Ramos (cell line): ENCODE measurements around the gene DMRT1.
"Not testable (repeated sequence)": the region's sequence is repeated elsewhere in the genome, so short reads cannot be mapped to it uniquely, and the experiment has no call there.

ENCODE experiments used
- in situ Hi-C: fragments of 300-500 bp; cut with MboI; formaldehyde crosslinking; loops from one replicate; pipeline ENCODE4 v1.14.3; 2022; ENCODE audit warnings: low sequenced_read_pairs; ENCODE audit not compliant: unreplicated experiment

DMRT1 gene

GRCh38 chr9:852539-852938 lies 11.0 kb downstream of the DMRT1 start:
- in situ Hi-C loops = no loop called here

- in situ Hi-C loops = no loop called here
Observed at GRCh38 chr9:859251-859650, 17.8 kb downstream of the DMRT1 start.

GRCh38 chr9:860706-861105 lies 19.2 kb downstream of the DMRT1 start:
- in situ Hi-C loops = no loop called here

GRCh38 chr9:861525-861924 lies 20.0 kb downstream of the DMRT1 start:
- in situ Hi-C loops = not testable (repeated sequence)

GRCh38 chr9:875119-875962 lies 33.8 kb downstream of the DMRT1 start:
- in situ Hi-C loops = no loop called here

- in situ Hi-C loops = no loop called here
Observed at GRCh38 chr9:876425-876824, 34.9 kb downstream of the DMRT1 start.

GRCh38 chr9:878239-878638 lies 36.7 kb downstream of the DMRT1 start:
- in situ Hi-C loops = no loop called here

GRCh38 chr9:880725-881124 lies 39.2 kb downstream of the DMRT1 start:
- in situ Hi-C loops = no loop called here

GRCh38 chr9:882416-882924 lies 41.0 kb downstream of the DMRT1 start:
- in situ Hi-C loops = no loop called here

GRCh38 chr9:883011-883410 lies 41.5 kb downstream of the DMRT1 start:
- in situ Hi-C loops = no loop called here

- in situ Hi-C loops = no loop called here
Observed at GRCh38 chr9:886886-887285, 45.4 kb downstream of the DMRT1 start.

- in situ Hi-C loops = loop anchor here (5.0 kb wide), 1 partner anchor 110 kb away; no protein-coding TSS in a partner anchor
Observed at GRCh38 chr9:892123-892522, 50.6 kb downstream of the DMRT1 start.

GRCh38 chr9:893115-893514 lies 51.6 kb downstream of the DMRT1 start:
- in situ Hi-C loops = loop anchor here (5.0 kb wide), 1 partner anchor 109 kb away; no protein-coding TSS in a partner anchor

GRCh38 chr9:893843-894420 lies 52.4 kb downstream of the DMRT1 start:
- in situ Hi-C loops = loop anchor here (5.0 kb wide), 1 partner anchor 108 kb away; no protein-coding TSS in a partner anchor

GRCh38 chr9:899440-900184 lies 58.1 kb downstream of the DMRT1 start:
- in situ Hi-C loops = no loop called here

GRCh38 chr9:903886-904285 lies 62.4 kb downstream of the DMRT1 start:
- in situ Hi-C loops = no loop called here

- in situ Hi-C loops = no loop called here
Observed at GRCh38 chr9:905906-906305, 64.4 kb downstream of the DMRT1 start.

- in situ Hi-C loops = no loop called here
Observed at GRCh38 chr9:908536-909205, 67.2 kb downstream of the DMRT1 start.

GRCh38 chr9:911005-911404 lies 69.5 kb downstream of the DMRT1 start:
- in situ Hi-C loops = no loop called here

GRCh38 chr9:912776-913175 lies 71.3 kb downstream of the DMRT1 start:
- in situ Hi-C loops = no loop called here
